B cell (primary cell): ENCODE results near the gene PRX. TPM values are rescaled to one million over a fixed set of nuclear protein-coding genes. Genes with fewer than 3 reads are reported as not detected.

Experiments used
- ATAC-seq: fragments of 200-7000 bp; cut with Tn5 transposase; one replicate; pipeline ENCODE4 v1.10.0; 2021; ENCODE audit warnings: low read depth, mild to moderate bottlenecking, moderate number of reproducible peaks, moderate library complexity
- CTCF ChIA-PET: fragments of 350-600 bp; sonication (Branson Sonifier 250); formaldehyde crosslinking; loops from one replicate; lab custom pipeline; 2021; ENCODE audit warnings: antibody characterized with exemption, inconsistent platforms; lab: Charles Lee
- POLR2A ChIA-PET: fragments of 350-600 bp; sonication (Branson Sonifier 250); formaldehyde crosslinking; loops from one replicate; lab custom pipeline; 2021; ENCODE audit warnings: antibody characterized with exemption; lab: Charles Lee
- DNase-seq: peaks from one replicate; pipeline ENCODE4 v3.0.0; 2013
- H2AFZ ChIP-seq: 2 replicates; pipeline ENCODE4 v1.6.1; 2012; ENCODE audit warnings: mild to moderate bottlenecking, low read depth, low read length; ENCODE audit not compliant: insufficient read depth, poor library complexity, severe bottlenecking
- H3K27ac ChIP-seq, 2 donors: 1 replicate in 1 of 2; 2 replicates in 1 of 2; pipeline ENCODE4 v1.5.1; 2012 to 2013; ENCODE audit warnings: low read length in 2 of 2, mild to moderate bottlenecking in 2 of 2, moderate library complexity in 1 of 2
- H3K27me3 ChIP-seq, 4 experiments: fragments of 200-600 bp in 1 of 4; sonication (generic) in 1 of 4; replicated peaks in 1 of 4; 1 replicate in 2 of 4; 2 replicates in 2 of 4; pipeline versions ENCODE4 v1.6.1 to v1.7.0; 2013 to 2016; ENCODE audit warnings: low read length in 3 of 4, mild to moderate bottlenecking in 2 of 4, mixed read lengths in 1 of 4, moderate library complexity in 1 of 4; ENCODE audit not compliant: insufficient read depth in 4 of 4, control insufficient read depth in 3 of 4; ENCODE audit errors: control extremely low read depth in 1 of 4
- H3K36me3 ChIP-seq, 2 experiments: replicated peaks in 1 of 2; 1 replicate in 1 of 2; 2 replicates in 1 of 2; pipeline versions ENCODE4 v1.6.1 to v1.7.1; 2013; ENCODE audit warnings: low read length in 1 of 2; ENCODE audit not compliant: insufficient read depth in 2 of 2, control insufficient read depth in 1 of 2; ENCODE audit errors: control extremely low read depth in 1 of 2, extremely low read depth in 1 of 2
- H3K4me1 ChIP-seq, 2 donors: fragments of 200-600 bp in 1 of 2; sonication (generic) in 1 of 2; 1 replicate in 1 of 2; 2 replicates in 1 of 2; pipeline versions ENCODE4 v1.5.1 to v1.6.1; 2013 to 2017; ENCODE audit warnings: low read length in 2 of 2; ENCODE audit not compliant: control insufficient read depth in 2 of 2, insufficient read depth in 2 of 2
- H3K4me2 ChIP-seq: replicated peaks from 2 replicates; pipeline ENCODE3; 2012; ENCODE audit warnings: mild to moderate bottlenecking, low read depth, low read length; ENCODE audit not compliant: poor library complexity, severe bottlenecking
- H3K4me3 ChIP-seq, 5 experiments: fragments of 200-600 bp in 1 of 5; sonication (generic) in 1 of 5; 1 replicate in 3 of 5; 2 replicates in 2 of 5; pipeline versions ENCODE4 v1.5.1 to v1.7.0; 2011 to 2016; ENCODE audit warnings: low read length in 4 of 5, mild to moderate bottlenecking in 4 of 5, low read depth in 2 of 5, control low read depth in 1 of 5, moderate library complexity in 1 of 5; ENCODE audit not compliant: insufficient read depth in 1 of 5; ENCODE audit errors: control extremely low read depth in 1 of 5, extremely low read depth in 1 of 5
- H3K79me2 ChIP-seq: fragments of 200-600 bp; sonication (generic); one replicate; pipeline ENCODE4 v1.6.0; 2016; ENCODE audit warnings: low read length; ENCODE audit not compliant: control insufficient read depth, insufficient read depth
- H3K9ac ChIP-seq: fragments of 200-600 bp; sonication (generic); 2 replicates; pipeline ENCODE4 v1.6.1; 2017; ENCODE audit warnings: mild to moderate bottlenecking, low read length, moderate library complexity
- H3K9me3 ChIP-seq, 3 donors: one replicate each; pipeline versions ENCODE4 v1.6.1 to v1.7.1; 2013; ENCODE audit warnings: low read length in 2 of 3; ENCODE audit not compliant: control insufficient read depth in 2 of 3, insufficient read depth in 1 of 3; ENCODE audit errors: control extremely low read depth in 1 of 3
- H4K20me1 ChIP-seq: 2 replicates; pipeline ENCODE4 v1.6.0; 2012; ENCODE audit warnings: mild to moderate bottlenecking, low read length; ENCODE audit not compliant: insufficient read depth, control insufficient read depth, poor library complexity, severe bottlenecking
- H3K27ac Mint-ChIP-seq: one replicate; pipeline ENCODE4 v1.8.0; 2021; ENCODE audit warnings: mixed read lengths
- H3K27me3 Mint-ChIP-seq: one replicate; pipeline ENCODE4 v1.8.0; 2021; ENCODE audit warnings: mixed read lengths
- H3K4me1 Mint-ChIP-seq: one replicate; pipeline ENCODE4 v1.8.0; 2021; ENCODE audit warnings: mixed read lengths
- H3K4me3 Mint-ChIP-seq: one replicate; pipeline ENCODE4 v1.8.0; 2021; ENCODE audit warnings: mixed read lengths
- H3K9me3 Mint-ChIP-seq: one replicate; pipeline ENCODE4 v1.8.0; 2022; ENCODE audit warnings: mixed read lengths; ENCODE audit not compliant: insufficient read depth
- CTCF ChIP-seq: fragments of 200-600 bp; IDR thresholded peaks from one replicate; pipeline ENCODE4 v1.8.0; 2022; ENCODE audit warnings: antibody characterized with exemption, mild to moderate bottlenecking
- EZH2 ChIP-seq: IDR thresholded peaks from 2 replicates; pipeline ENCODE4 v1.6.1; 2012; ENCODE audit warnings: borderline replicate concordance, low read depth, mild to moderate bottlenecking, moderate library complexity, low read length; ENCODE audit not compliant: insufficient read depth, poor library complexity, severe bottlenecking
- WGBS: methylation state at CpG from one replicate; pipeline ENCODE4 v1.1.5; 2013; ENCODE audit warnings: missing lambda C conversion rate; ENCODE audit not compliant: insufficient coverage; 5-methylcytosine and 5-hydroxymethylcytosine counted together
- intact Hi-C: fragments of 100-400 bp; cut with micrococcal nuclease; formaldehyde crosslinking; loops from one replicate; pipeline ENCODE4 v1.10.0; 2022
- polyA plus RNA-seq: library from polyadenylated mRNA; depleted of rRNA; stranded (reverse); fragments of >200 nt; gene quantifications from 2 replicates; pipeline ENCODE4 v1.2.3, GENCODE V29; 2012
- total RNA-seq, 2 donors: library from RNA; stranded (reverse); fragments of 120-200 nt in 1 of 2; gene quantifications; 1 replicate in 1 of 2; 2 replicates in 1 of 2; pipeline versions ENCODE4 v1.2.3 to v1.2.4, GENCODE V29; 2013 to 2022

PRX gene
- total and polyA plus RNA-seq, 2 donors (not counting 1 experiment from before 2014, with no cell fraction given): 1.1 to 2.5 TPM

GRCh38 chr19:40407714-40408597 is 5.2 kb downstream of the PRX start:
- no peak for DNase-seq
- no peak overlapping the region for H3K9ac ChIP-seq
- peak overlapping the region; percentile 46 for H2AFZ ChIP-seq
- no peak overlapping the region for H3K27ac Mint-ChIP-seq
- H3K4me2 ChIP-seq: peak overlapping the region; percentile 44
- no peak overlapping the region for H3K4me3 ChIP-seq
- TF ChIP-seq EZH2 (no peak), CTCF (no peak)
- ChIA-PET POLR2A (interaction anchor here (0.7 to 1.0 kb wide), 2 partner anchors 13 to 107 kb away, joined by 3 to 7 read pairs; no protein-coding TSS in a partner anchor), CTCF (interaction anchor here (2.4 kb wide), 1 partner anchor 13 kb away, joined by 14 read pairs; no protein-coding TSS in a partner anchor)
- H3K9me3 ChIP-seq: no peaks in the 10 kb centered on the region
- 43% methylated on average over 21 of the region's 22 CpGs for WGBS
- peaks cover 10 to 41% of the 10 kb centered on the region in 2 donors for H3K4me1 ChIP-seq
- H3K4me3 Mint-ChIP-seq: no peak overlapping the region
- H3K9me3 Mint-ChIP-seq: no peaks in the 10 kb centered on the region
- H3K4me1 Mint-ChIP-seq: peaks cover 38% of the 10 kb centered on the region
- H3K36me3 ChIP-seq: no peaks in the 10 kb centered on the region
- intact Hi-C loops: loop anchor here (10.0 kb wide), 1 partner anchor 887 kb away; no protein-coding TSS in a partner anchor
- H3K27me3 ChIP-seq: peaks cover 0 to 2% (median 0%) of the 10 kb centered on the region in 4 experiments
- H4K20me1 ChIP-seq: no peaks in the 10 kb centered on the region
- no peak overlapping the region for H3K27ac ChIP-seq
- H3K27me3 Mint-ChIP-seq: no peaks in the 10 kb centered on the region
- no peak for ATAC-seq
- no peaks in the 10 kb centered on the region for H3K79me2 ChIP-seq
